H9 (cell line): ENCODE results near the gene ZKSCAN3. TPM values are rescaled to one million over a fixed set of nuclear protein-coding genes. Genes with fewer than 3 reads are reported as not detected.

Source experiments
- DNase-seq: peaks from one replicate; pipeline ENCODE4 v3.0.0-alpha.2; 2017
- H2AFZ ChIP-seq: one replicate; pipeline ENCODE4 v1.6.1; 2013; ENCODE audit warnings: mild to moderate bottlenecking, low read length, control low read depth, moderate library complexity
- H2AK5ac ChIP-seq: 2 replicates; pipeline ENCODE4 v1.6.1; 2013; ENCODE audit warnings: low read length, control low read depth, mixed read lengths; ENCODE audit not compliant: insufficient read length
- H2BK120ac ChIP-seq: one replicate; pipeline ENCODE4 v1.6.1; 2013; ENCODE audit warnings: low read depth, mild to moderate bottlenecking, low read length, control low read depth, inconsistent platforms; ENCODE audit not compliant: poor library complexity, severe bottlenecking
- H2BK12ac ChIP-seq: 2 replicates; pipeline ENCODE4 v1.6.1; 2013; ENCODE audit warnings: low read length, control low read depth, mixed read lengths, low read depth; ENCODE audit not compliant: insufficient read length
- H2BK15ac ChIP-seq: 2 replicates; pipeline ENCODE4 v1.6.1; 2013; ENCODE audit warnings: low read depth, low read length, control low read depth
- H2BK20ac ChIP-seq: one replicate; pipeline ENCODE4 v1.6.1; 2013; ENCODE audit warnings: low read depth, mild to moderate bottlenecking, low read length, control low read depth, inconsistent platforms; ENCODE audit not compliant: poor library complexity, severe bottlenecking
- H2BK5ac ChIP-seq: 2 replicates; pipeline ENCODE4 v1.6.1; 2013; ENCODE audit warnings: low read length, control low read depth, mixed read lengths; ENCODE audit not compliant: insufficient read length
- H3K14ac ChIP-seq: 2 replicates; pipeline ENCODE4 v1.6.1; 2013; ENCODE audit warnings: low read length, control low read depth; ENCODE audit not compliant: insufficient read depth
- H3K18ac ChIP-seq: 2 replicates; pipeline ENCODE4 v1.6.1; 2013; ENCODE audit warnings: low read depth, mild to moderate bottlenecking, mixed read lengths, low read length, control low read depth; ENCODE audit not compliant: insufficient read length
- H3K23ac ChIP-seq: 2 replicates; pipeline ENCODE4 v1.6.1; 2013; ENCODE audit warnings: low read length, control low read depth, mixed read lengths, low read depth; ENCODE audit not compliant: insufficient read length
- H3K23me2 ChIP-seq: 2 replicates; pipeline ENCODE4 v1.6.1; 2013; ENCODE audit warnings: low read depth, mild to moderate bottlenecking, mixed read lengths, low read length, control low read depth; ENCODE audit not compliant: insufficient read length, poor library complexity, severe bottlenecking
- H3K27ac ChIP-seq: 2 replicates; pipeline ENCODE4 v1.5.1; 2013; ENCODE audit warnings: low read length, control low read depth, mixed read lengths, low read depth; ENCODE audit not compliant: insufficient read length
- H3K27me3 ChIP-seq: 2 replicates; pipeline ENCODE4 v1.6.1; 2013; ENCODE audit warnings: low read length, control low read depth, inconsistent platforms; ENCODE audit not compliant: insufficient read depth
- H3K4ac ChIP-seq: 2 replicates; pipeline ENCODE4 v1.6.1; 2013; ENCODE audit warnings: low read depth, mild to moderate bottlenecking, control low read depth, inconsistent platforms, low read length, moderate library complexity
- H3K4me1 ChIP-seq: 2 replicates; pipeline ENCODE4 v1.6.1; 2013; ENCODE audit warnings: low read length, control low read depth, inconsistent platforms; ENCODE audit not compliant: insufficient read depth
- H3K4me2 ChIP-seq: 2 replicates; pipeline ENCODE4 v1.6.1; 2013; ENCODE audit warnings: low read length, control low read depth, mixed read lengths; ENCODE audit not compliant: insufficient read length, insufficient read depth
- H3K56ac ChIP-seq: 2 replicates; pipeline ENCODE4 v1.6.1; 2013; ENCODE audit warnings: low read depth, mild to moderate bottlenecking, mixed read lengths, low read length, control low read depth; ENCODE audit not compliant: insufficient read length
- H3K79me1 ChIP-seq: 2 replicates; pipeline ENCODE4 v1.6.1; 2013; ENCODE audit warnings: low read depth, mild to moderate bottlenecking, moderate library complexity, low read length, control low read depth, inconsistent platforms; ENCODE audit not compliant: insufficient read depth, poor library complexity, severe bottlenecking
- H3K79me2 ChIP-seq: 2 replicates; pipeline ENCODE4 v1.6.1; 2013; ENCODE audit warnings: low read length, control low read depth, inconsistent platforms; ENCODE audit not compliant: insufficient read depth
- H3K9ac ChIP-seq: 2 replicates; pipeline ENCODE4 v1.6.1; 2013; ENCODE audit warnings: low read length, control low read depth, mixed read lengths; ENCODE audit not compliant: insufficient read length; ENCODE audit errors: extremely low read depth
- H3K9me3 ChIP-seq: one replicate; pipeline ENCODE4 v1.6.1; 2013; ENCODE audit warnings: low read depth, low read length, inconsistent platforms; ENCODE audit not compliant: control insufficient read depth
- H3T11ph ChIP-seq: one replicate; pipeline ENCODE4 v1.6.1; 2013; ENCODE audit warnings: mild to moderate bottlenecking, low read length, control low read depth, inconsistent platforms
- H4K20me1 ChIP-seq: one replicate; pipeline ENCODE4 v1.6.1; 2013; ENCODE audit not compliant: control insufficient read depth, insufficient read length, insufficient read depth
- H4K5ac ChIP-seq: 2 replicates; pipeline ENCODE4 v1.6.1; 2013; ENCODE audit warnings: low read depth, mild to moderate bottlenecking, mixed read lengths, low read length, control low read depth; ENCODE audit not compliant: insufficient read length
- H4K8ac ChIP-seq: replicated peaks from 2 replicates; pipeline ENCODE4 v1.6.1; 2013; ENCODE audit warnings: low read length, control low read depth, mixed read lengths, low read depth; ENCODE audit not compliant: insufficient read length
- H4K91ac ChIP-seq: 2 replicates; pipeline ENCODE4 v1.6.1; 2013; ENCODE audit warnings: low read depth, mild to moderate bottlenecking, moderate library complexity, mixed read lengths, low read length, control low read depth; ENCODE audit not compliant: insufficient read length
- H3K27ac Mint-ChIP-seq, 3 experiments: 2 replicates in 2 of 3; 3 replicates in 1 of 3; pipeline ENCODE4 v1.8.0; 2020 to 2021; ENCODE audit warnings: mixed read lengths in 3 of 3, mild to moderate bottlenecking in 1 of 3, moderate library complexity in 1 of 3
- H3K27me3 Mint-ChIP-seq: 2 replicates; pipeline ENCODE4 v1.8.0; 2021; ENCODE audit warnings: low read depth, mild to moderate bottlenecking, moderate library complexity, mixed read lengths
- H3K36me3 Mint-ChIP-seq, 3 experiments: 2 replicates in 2 of 3; 3 replicates in 1 of 3; pipeline ENCODE4 v1.8.0; 2020 to 2021; ENCODE audit warnings: low read depth in 3 of 3, mixed read lengths in 3 of 3; ENCODE audit not compliant: insufficient read depth in 1 of 3
- H3K4me1 Mint-ChIP-seq, 2 experiments: 2 replicates each; pipeline ENCODE4 v1.8.0; 2020; ENCODE audit warnings: mixed read lengths in 2 of 2
- H3K4me3 Mint-ChIP-seq, 2 experiments: 2 replicates in 1 of 2; 3 replicates in 1 of 2; pipeline ENCODE4 v1.8.0; 2020 to 2021; ENCODE audit warnings: mild to moderate bottlenecking in 2 of 2, mixed read lengths in 2 of 2, moderate library complexity in 1 of 2
- H3K9me3 Mint-ChIP-seq, 2 experiments: 2 replicates in 1 of 2; 3 replicates in 1 of 2; pipeline ENCODE4 v1.8.0; 2020; ENCODE audit warnings: mild to moderate bottlenecking in 2 of 2, mixed read lengths in 2 of 2, moderate library complexity in 1 of 2
- WGBS: extraction: QIAGEN DNeasy Blood & Tissue Kit; methylation state at CpG from one replicate; pipeline ENCODE4 v1.1.7; 2013; ENCODE audit warnings: missing lambda C conversion rate, low lambda C conversion rate, mixed read lengths; ENCODE audit not compliant: insufficient read length; ENCODE audit errors: extremely low coverage; 5-methylcytosine and 5-hydroxymethylcytosine counted together
- total RNA-seq: library from RNA; stranded (reverse); gene quantifications from 2 replicates; pipeline ENCODE4 v1.2.1, GENCODE V29; 2021
- TF ChIP-seq, protein P1 (sequence below): fragments of 200-600 bp; sonication (generic); conservative IDR thresholded peaks from 3 replicates; pipeline ENCODE4 v1.8.0; 2021; ENCODE audit warnings: antibody characterized with exemption, mild to moderate bottlenecking

ZKSCAN3 gene
- total RNA-seq, 1 experiment from 2014 or later: 8.7 TPM

DNA sequence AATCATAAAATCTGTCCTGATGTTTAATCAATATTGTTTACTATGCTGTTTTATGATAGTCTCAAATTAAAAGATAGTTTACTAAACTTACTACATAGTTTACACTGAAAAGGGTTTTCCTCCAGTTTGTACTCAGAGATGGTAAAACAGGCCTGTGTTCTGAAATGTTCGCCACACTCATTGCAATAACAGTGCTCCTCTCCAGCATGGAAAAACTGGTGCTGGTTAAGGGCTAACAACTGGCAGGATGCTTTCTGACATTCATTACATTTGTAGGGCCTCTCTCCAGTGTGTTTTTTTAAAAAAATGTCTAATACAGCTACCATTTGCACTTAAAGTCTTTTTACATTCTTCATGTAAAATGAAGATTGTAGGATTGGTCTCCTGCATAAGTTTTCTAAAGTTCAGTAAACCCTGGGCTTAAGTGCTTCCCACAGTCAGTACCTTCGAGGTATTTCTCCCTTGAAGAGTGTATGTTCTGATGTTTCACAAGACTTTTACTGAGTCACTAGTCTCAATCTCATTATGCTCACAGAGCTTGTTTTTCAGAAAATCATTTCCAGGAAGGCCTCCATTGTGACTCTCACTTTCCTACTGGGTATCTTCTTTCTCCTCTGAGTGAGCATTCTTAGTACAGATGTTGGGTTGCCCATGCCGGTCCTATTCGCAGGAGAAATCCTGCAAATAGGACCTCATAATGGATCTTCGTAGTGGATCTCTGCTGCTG lies 58.5 kb downstream of the ZKSCAN3 start:
- H4K8ac ChIP-seq: no peak overlapping the region
- no peak overlapping the region for H3K56ac ChIP-seq
- H3K4ac ChIP-seq: no peak overlapping the region
- H2BK5ac ChIP-seq: no peak overlapping the region
- H3K27me3 ChIP-seq: no peaks in the 10 kb centered on the region
- peaks cover 15% of the 10 kb centered on the region for H3K27me3 Mint-ChIP-seq
- H3K23ac ChIP-seq: no peak overlapping the region
- H3K4me1 Mint-ChIP-seq: no peaks in the 10 kb centered on the region
- no peaks in the 10 kb centered on the region for H4K20me1 ChIP-seq
- no peak overlapping the region for H2BK120ac ChIP-seq
- no peak overlapping the region for H2AFZ ChIP-seq
- H3K36me3 Mint-ChIP-seq: no peaks in the 10 kb centered on the region
- H3K4me2 ChIP-seq: no peak overlapping the region
- H3K79me2 ChIP-seq: no peaks in the 10 kb centered on the region
- no peak overlapping the region for H3K27ac Mint-ChIP-seq
- no peak overlapping the region for H3K9ac ChIP-seq
- no CpG with 5 or more reads among the region's 5 CpGs for WGBS
- H4K5ac ChIP-seq: no peak overlapping the region
- H3K14ac ChIP-seq: no peak overlapping the region
- no peaks in the 10 kb centered on the region for H3K79me1 ChIP-seq
- H3K4me1 ChIP-seq: no peaks in the 10 kb centered on the region
- H3K9me3 ChIP-seq: no peaks in the 10 kb centered on the region
- H3K9me3 Mint-ChIP-seq: no peaks in the 10 kb centered on the region; a peak in 2 of 5 replicates
- H3K4me3 Mint-ChIP-seq: no peak overlapping the region
- no peak overlapping the region for H2BK20ac ChIP-seq
- no peak overlapping the region for H2AK5ac ChIP-seq
- no peak overlapping the region for H4K91ac ChIP-seq
- no peaks in the 10 kb centered on the region for H3K23me2 ChIP-seq
- H3K27ac ChIP-seq: no peak overlapping the region
- H3T11ph ChIP-seq: no peak overlapping the region
- TF ChIP-seq, protein P1, sequence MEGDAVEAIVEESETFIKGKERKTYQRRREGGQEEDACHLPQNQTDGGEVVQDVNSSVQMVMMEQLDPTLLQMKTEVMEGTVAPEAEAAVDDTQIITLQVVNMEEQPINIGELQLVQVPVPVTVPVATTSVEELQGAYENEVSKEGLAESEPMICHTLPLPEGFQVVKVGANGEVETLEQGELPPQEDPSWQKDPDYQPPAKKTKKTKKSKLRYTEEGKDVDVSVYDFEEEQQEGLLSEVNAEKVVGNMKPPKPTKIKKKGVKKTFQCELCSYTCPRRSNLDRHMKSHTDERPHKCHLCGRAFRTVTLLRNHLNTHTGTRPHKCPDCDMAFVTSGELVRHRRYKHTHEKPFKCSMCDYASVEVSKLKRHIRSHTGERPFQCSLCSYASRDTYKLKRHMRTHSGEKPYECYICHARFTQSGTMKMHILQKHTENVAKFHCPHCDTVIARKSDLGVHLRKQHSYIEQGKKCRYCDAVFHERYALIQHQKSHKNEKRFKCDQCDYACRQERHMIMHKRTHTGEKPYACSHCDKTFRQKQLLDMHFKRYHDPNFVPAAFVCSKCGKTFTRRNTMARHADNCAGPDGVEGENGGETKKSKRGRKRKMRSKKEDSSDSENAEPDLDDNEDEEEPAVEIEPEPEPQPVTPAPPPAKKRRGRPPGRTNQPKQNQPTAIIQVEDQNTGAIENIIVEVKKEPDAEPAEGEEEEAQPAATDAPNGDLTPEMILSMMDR: no peak
- no peak overlapping the region for H2BK12ac ChIP-seq
- DNase-seq: no peak
- H3K18ac ChIP-seq: no peak overlapping the region
- H2BK15ac ChIP-seq: no peak overlapping the region
